Fibroblast of villous mesenchyme (primary cell): ENCODE results near the gene NSUN6. TPM values are rescaled to one million over a fixed set of nuclear protein-coding genes. Genes with fewer than 3 reads are reported as not detected.

Experiments
- DNase-seq: peaks from one replicate; pipeline ENCODE4 v3.0.0-alpha.2; 2010; ENCODE audit warnings: low read depth
- H3K4me3 ChIP-seq: 2 replicates; pipeline ENCODE4 v1.5.1; 2011; ENCODE audit warnings: low read depth, mild to moderate bottlenecking, low read length
- total RNA-seq: library from RNA; depleted of rRNA; stranded (reverse); fragments of >200 nt; gene quantifications from 2 replicates; pipeline ENCODE4 v1.2.3, GENCODE V29; 2012
- TF ChIP-seq, protein P1 (sequence below): IDR thresholded peaks from 2 replicates; pipeline ENCODE4 v1.5.1; 2012; ENCODE audit warnings: low read depth, mild to moderate bottlenecking, low read length; ENCODE audit not compliant: insufficient read depth

The NSUN6 gene
- total RNA-seq, 1 donor = 8.6 TPM

DNA sequence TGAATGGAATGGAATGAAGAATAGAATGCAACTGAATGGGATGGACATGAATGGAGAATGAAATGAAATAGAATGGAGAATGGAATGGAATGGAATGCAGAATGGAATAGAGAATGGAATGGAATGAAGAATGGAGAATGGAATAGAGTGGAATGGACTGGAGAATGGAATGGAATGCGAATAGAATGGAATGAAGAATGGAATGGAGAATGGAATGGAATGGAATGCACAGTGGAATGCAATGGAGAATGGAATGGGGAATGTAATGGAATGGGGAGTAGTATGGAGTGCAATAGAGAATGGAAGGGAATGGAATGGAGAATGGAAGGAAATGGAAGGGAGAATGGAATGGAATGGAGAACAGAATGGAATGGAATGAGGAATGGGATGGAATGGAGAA, 93.4 kb downstream of the NSUN6 start:
- TF ChIP-seq, protein P1, sequence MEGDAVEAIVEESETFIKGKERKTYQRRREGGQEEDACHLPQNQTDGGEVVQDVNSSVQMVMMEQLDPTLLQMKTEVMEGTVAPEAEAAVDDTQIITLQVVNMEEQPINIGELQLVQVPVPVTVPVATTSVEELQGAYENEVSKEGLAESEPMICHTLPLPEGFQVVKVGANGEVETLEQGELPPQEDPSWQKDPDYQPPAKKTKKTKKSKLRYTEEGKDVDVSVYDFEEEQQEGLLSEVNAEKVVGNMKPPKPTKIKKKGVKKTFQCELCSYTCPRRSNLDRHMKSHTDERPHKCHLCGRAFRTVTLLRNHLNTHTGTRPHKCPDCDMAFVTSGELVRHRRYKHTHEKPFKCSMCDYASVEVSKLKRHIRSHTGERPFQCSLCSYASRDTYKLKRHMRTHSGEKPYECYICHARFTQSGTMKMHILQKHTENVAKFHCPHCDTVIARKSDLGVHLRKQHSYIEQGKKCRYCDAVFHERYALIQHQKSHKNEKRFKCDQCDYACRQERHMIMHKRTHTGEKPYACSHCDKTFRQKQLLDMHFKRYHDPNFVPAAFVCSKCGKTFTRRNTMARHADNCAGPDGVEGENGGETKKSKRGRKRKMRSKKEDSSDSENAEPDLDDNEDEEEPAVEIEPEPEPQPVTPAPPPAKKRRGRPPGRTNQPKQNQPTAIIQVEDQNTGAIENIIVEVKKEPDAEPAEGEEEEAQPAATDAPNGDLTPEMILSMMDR = no peak
- H3K4me3 ChIP-seq = no peak overlapping the region
- DNase-seq = no peak

DNA sequence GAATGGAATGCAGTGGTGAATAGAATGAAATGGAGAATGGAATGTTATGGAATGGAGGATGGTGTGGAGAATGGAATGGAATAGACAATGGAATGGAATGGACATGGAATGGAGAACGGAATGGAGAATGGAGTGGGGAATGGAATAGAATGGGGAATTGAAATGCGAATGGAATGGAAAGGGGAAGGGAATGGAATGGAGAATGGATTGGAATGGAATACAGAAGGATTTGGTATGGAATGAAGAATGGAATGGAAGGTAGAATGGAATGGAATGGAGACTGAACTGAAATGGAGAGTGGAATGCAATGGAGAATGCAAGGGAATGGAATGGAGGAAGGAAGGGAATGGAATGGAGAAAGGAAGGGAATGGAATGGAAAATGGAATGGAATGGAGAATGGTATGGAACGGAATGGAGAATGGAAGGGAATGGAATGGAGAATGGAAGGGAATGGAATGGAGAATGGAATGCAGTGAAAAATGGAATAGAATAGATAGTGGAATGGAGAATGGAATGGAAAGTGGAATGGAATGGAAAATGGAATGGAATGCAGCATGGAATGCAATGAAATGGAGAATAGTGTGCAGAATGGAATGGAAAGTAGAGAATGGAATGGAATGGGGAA, 94.8 kb downstream of the NSUN6 start:
- DNase-seq = no peak
- H3K4me3 ChIP-seq = no peak overlapping the region
- TF ChIP-seq, protein P1 = no peak

DNA sequence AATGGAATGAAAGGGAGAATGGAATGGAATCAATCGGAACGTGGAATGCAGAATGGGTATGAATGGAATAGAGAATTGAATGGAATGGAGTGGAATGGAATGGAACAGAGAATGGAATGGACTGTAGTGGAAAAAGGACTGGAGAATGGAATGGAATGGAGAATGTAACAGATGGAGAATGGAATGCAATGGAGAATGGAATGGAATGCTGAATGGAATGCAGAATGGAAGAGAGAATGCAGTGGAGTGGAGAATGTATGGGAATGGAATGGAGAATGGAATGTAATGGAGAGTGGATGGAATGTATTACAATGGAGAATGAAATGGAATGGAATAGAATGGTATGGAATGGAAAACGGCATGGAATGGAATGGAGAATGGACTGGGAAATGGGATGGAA, 96.9 kb downstream of the NSUN6 start:
- DNase-seq = no peak
- TF ChIP-seq, protein P1 = no peak
- H3K4me3 ChIP-seq = no peak overlapping the region

DNA sequence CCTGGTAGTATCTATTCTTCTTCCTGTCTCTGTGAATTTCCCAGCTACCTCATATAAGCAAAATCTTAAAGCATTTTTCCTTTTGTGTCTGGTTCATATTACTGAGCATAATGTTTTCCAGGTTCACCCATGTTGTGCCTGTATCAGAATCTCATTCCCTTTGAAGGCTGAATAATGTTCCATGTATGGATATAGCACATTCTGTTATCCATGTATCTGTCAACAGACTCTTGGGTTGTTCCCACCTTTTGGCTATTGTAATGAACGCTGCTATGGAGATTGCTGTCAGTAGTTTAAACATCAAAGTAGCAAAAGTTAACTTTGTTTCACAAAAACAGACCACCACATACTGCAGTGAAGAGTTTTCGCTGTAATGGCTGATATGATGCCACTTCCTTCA, 99.9 kb downstream of the NSUN6 start:
- H3K4me3 ChIP-seq = no peak overlapping the region
- DNase-seq = no peak
- TF ChIP-seq, protein P1 = no peak

DNA sequence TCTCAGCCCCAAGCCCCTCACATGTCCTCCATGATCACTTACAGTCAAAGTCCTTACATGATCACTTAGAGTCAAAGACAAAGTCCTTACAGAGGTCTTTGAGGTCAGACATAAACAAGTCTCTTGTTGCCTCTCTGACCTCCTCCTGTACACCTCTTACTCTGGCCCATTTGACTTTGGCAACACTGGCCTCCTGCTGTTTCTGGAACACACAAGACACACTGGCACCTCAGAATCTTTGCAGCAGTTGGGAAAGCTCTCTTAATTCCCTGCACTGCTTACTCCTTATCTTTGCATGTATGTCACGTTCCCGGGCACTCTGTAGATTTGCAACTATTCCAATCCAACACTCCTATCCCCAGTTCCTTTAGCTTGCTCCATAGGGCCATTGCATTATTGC, 102.3 kb downstream of the NSUN6 start:
- TF ChIP-seq, protein P1 = no peak

DNA sequence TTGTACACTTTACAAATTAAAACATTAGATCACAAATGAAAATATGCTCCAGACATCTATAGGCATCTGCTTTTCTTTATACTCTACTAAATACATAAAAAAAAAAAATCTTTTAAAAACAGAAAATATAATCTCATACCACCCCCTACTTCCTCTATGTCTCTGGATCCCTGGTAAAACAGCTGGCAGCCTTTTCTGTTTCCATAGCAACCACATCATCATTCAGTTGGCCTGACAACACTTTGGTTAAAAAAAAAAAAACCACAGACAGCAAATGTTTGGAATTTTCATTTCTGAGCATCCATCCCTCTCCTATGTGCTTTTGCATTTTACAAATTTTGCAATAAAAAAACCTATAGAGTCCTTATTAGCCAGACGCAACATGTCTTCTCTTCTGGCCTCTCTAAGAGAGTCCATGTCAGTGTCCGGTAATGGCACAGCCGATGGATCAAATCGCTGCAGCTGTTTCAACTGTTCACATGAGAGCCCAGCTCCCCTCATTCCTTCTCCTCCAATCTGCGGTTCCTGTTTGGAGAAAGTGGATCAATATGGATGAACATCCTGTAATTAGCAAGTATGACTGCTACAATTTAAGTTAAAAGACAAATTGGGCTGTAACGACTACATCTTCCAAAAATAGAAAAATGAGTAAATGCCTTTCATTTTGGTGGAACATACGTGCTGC, 105.6 kb downstream of the NSUN6 start:
- TF ChIP-seq, protein P1 = no peak
- DNase-seq = no peak
- no peak overlapping the region for H3K4me3 ChIP-seq

More for the DNA sequence above, 102.3 kb downstream of the NSUN6 start:
- no peak for DNase-seq
- no peak overlapping the region for H3K4me3 ChIP-seq
